Measurements from ENCODE around the gene MMEL1.

- TF ChIP-seq CTCF (IDR thresholded peaks at IDR 0.05) (no peak), POLR2AphosphoS5 (IDR thresholded peaks at IDR 0.05; ENCODE audit: low read depth, low read length) (no peak), SIN3A (IDR thresholded peaks at IDR 0.05; ENCODE audit: borderline replicate concordance, insufficient read depth, low read depth, low read length) (no peak), REST (IDR thresholded peaks at IDR 0.05; ENCODE audit: insufficient read depth in 1 of 2, low read depth in 2 of 2, low read length in 1 of 2) (no peak), TCF7L2 (IDR thresholded peaks at IDR 0.05; ENCODE audit: low read depth, low read length) (no peak)
Observed at GRCh38 chr1:2540816-2541492, 91.9 kb downstream of the MMEL1 start.

Measured in Panc1 (cell line).